WTC11 (cell line): ENCODE results near the gene ZNF74. TPM values are rescaled to one million over a fixed set of nuclear protein-coding genes. Genes with fewer than 3 reads are reported as not detected.

Experiments used
- ATAC-seq: fragments of 200-7000 bp; cut with Tn5 transposase; 2 replicates; pipeline ENCODE4 v1.10.0; 2021; ENCODE audit warnings: mild to moderate bottlenecking, moderate library complexity
- CTCF ChIA-PET: fragments of 300-600 bp; sonication (Branson Sonifier 250); formaldehyde crosslinking; loops from one replicate; lab custom pipeline; 2021; ENCODE audit warnings: antibody characterized with exemption; lab: Charles Lee
- POLR2A ChIA-PET: fragments of 350-600 bp; sonication (Branson Sonifier 250); formaldehyde crosslinking; loops from one replicate; lab custom pipeline; 2021; ENCODE audit warnings: antibody characterized with exemption; lab: Charles Lee
- DNase-seq: peaks from one replicate; pipeline ENCODE4 v3.0.0; 2021; ENCODE audit warnings: low spot score
- H3K27ac Mint-ChIP-seq: 2 replicates; pipeline ENCODE4 v1.8.0; 2021; ENCODE audit warnings: mixed read lengths
- H3K27me3 Mint-ChIP-seq: 2 replicates; pipeline ENCODE4 v1.8.0; 2021; ENCODE audit warnings: low read depth, mild to moderate bottlenecking, moderate library complexity, mixed read lengths
- H3K36me3 Mint-ChIP-seq: 2 replicates; pipeline ENCODE4 v1.8.0; 2021; ENCODE audit warnings: mixed read lengths
- H3K4me1 Mint-ChIP-seq: 2 replicates; pipeline ENCODE4 v1.8.0; 2022; ENCODE audit warnings: mixed read lengths
- H3K4me3 Mint-ChIP-seq: 2 replicates; pipeline ENCODE4 v1.8.0; 2021; ENCODE audit warnings: mild to moderate bottlenecking, moderate library complexity, mixed read lengths
- H3K9me3 Mint-ChIP-seq: 2 replicates; pipeline ENCODE4 v1.8.0; 2021; ENCODE audit warnings: mixed read lengths
- CBFB ChIP-seq: sonication (generic); formaldehyde crosslinking; IDR thresholded peaks from 2 replicates; pipeline ENCODE4 v1.8.1; 2022; ENCODE audit warnings: mild to moderate bottlenecking, low read depth, missing genetic modification reagents
- CREM ChIP-seq: sonication (generic); formaldehyde crosslinking; IDR thresholded peaks from 2 replicates; pipeline ENCODE4 v1.8.1; 2022; ENCODE audit warnings: mild to moderate bottlenecking, missing genetic modification reagents, moderate library complexity
- ESRRA ChIP-seq: sonication (generic); formaldehyde crosslinking; IDR thresholded peaks from 2 replicates; pipeline ENCODE4 v1.8.1; 2022; ENCODE audit warnings: mild to moderate bottlenecking, missing genetic modification reagents, borderline replicate concordance
- GABPB1 ChIP-seq: sonication (generic); formaldehyde crosslinking; IDR thresholded peaks from 2 replicates; pipeline ENCODE4 v1.8.1; 2023; ENCODE audit warnings: mild to moderate bottlenecking, missing genetic modification reagents
- JUN ChIP-seq: sonication (generic); formaldehyde crosslinking; IDR thresholded peaks from 2 replicates; pipeline ENCODE4 v1.8.0; 2023; ENCODE audit warnings: mild to moderate bottlenecking, missing genetic modification reagents
- NR3C1 ChIP-seq: sonication (generic); formaldehyde crosslinking; conservative IDR thresholded peaks from 2 replicates; pipeline ENCODE4 v1.8.1; 2023; ENCODE audit warnings: low read depth, mild to moderate bottlenecking, missing genetic modification reagents
- SMAD4 ChIP-seq: sonication (generic); formaldehyde crosslinking; IDR thresholded peaks from 2 replicates; pipeline ENCODE4 v1.8.0; 2022; ENCODE audit warnings: mild to moderate bottlenecking, missing genetic modification reagents
- ZNF219 ChIP-seq: sonication (generic); formaldehyde crosslinking; IDR thresholded peaks from 2 replicates; pipeline ENCODE4 v1.8.0; 2023; ENCODE audit warnings: missing genetic modification reagents, mild to moderate bottlenecking, borderline replicate concordance
- ZNF396 ChIP-seq: fragments of 250-450 bp; sonication (Bioruptor Pico); IDR thresholded peaks from 2 replicates; pipeline ENCODE4 v1.8.0; 2021; ENCODE audit warnings: mild to moderate bottlenecking, moderate library complexity, borderline replicate concordance
- total RNA-seq: library from RNA; stranded (reverse); gene quantifications from 3 replicates; pipeline ENCODE4 v1.2.3, GENCODE V29; 2021
- TF ChIP-seq, protein P1 (sequence below): sonication (generic); formaldehyde crosslinking; IDR thresholded peaks from 2 replicates; pipeline ENCODE4 v1.8.0; 2022; ENCODE audit warnings: missing genetic modification reagents
- TF ChIP-seq, protein P2 (sequence below): fragments of 250-450 bp; sonication (Bioruptor Pico); IDR thresholded peaks from 2 replicates; pipeline ENCODE4 v2.1.2; 2022; ENCODE audit warnings: mild to moderate bottlenecking, moderate library complexity
- TF ChIP-seq, protein P3 (sequence below): sonication (generic); formaldehyde crosslinking; conservative IDR thresholded peaks from 2 replicates; pipeline ENCODE4 v1.8.1; 2022; ENCODE audit warnings: mild to moderate bottlenecking, missing genetic modification reagents
- TF ChIP-seq, protein P4 (sequence below): sonication (generic); formaldehyde crosslinking; conservative IDR thresholded peaks from 2 replicates; pipeline ENCODE4 v1.8.1; 2023; ENCODE audit warnings: mild to moderate bottlenecking, low read depth, missing genetic modification reagents, moderate library complexity
- TF ChIP-seq, protein P5 (sequence below): sonication (generic); formaldehyde crosslinking; IDR thresholded peaks from 2 replicates; pipeline ENCODE4 v1.8.1; 2022; ENCODE audit warnings: mild to moderate bottlenecking, missing genetic modification reagents, moderate library complexity, borderline replicate concordance
- TF ChIP-seq, protein P6 (sequence below): fragments of 250-450 bp; sonication (Bioruptor Pico); IDR thresholded peaks from 2 replicates; pipeline ENCODE4 v1.9.0; 2021; ENCODE audit warnings: mild to moderate bottlenecking

Gene ZNF74
- total RNA-seq, 1 experiment from 2014 or later, result 62.8 TPM

DNA sequence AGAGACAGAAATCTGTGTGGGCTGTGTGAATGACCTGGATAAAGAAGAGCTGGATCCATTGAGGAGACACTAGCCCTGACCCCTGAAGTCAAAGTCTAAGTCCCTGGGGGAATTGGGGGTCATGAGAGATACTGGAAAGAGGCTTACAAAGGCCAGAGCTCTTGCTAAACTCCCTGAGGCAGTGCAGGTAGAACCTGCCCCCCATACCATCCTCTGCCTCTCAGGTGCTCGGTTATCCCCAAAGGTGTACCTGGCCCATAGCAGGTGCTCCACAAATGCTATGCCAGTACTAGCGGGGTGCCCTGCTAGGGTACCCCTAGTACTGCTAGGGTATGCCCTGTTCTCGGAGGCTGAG is 62.7 kb downstream of the ZNF74 start (continued):
- TF ChIP-seq, protein P1, sequence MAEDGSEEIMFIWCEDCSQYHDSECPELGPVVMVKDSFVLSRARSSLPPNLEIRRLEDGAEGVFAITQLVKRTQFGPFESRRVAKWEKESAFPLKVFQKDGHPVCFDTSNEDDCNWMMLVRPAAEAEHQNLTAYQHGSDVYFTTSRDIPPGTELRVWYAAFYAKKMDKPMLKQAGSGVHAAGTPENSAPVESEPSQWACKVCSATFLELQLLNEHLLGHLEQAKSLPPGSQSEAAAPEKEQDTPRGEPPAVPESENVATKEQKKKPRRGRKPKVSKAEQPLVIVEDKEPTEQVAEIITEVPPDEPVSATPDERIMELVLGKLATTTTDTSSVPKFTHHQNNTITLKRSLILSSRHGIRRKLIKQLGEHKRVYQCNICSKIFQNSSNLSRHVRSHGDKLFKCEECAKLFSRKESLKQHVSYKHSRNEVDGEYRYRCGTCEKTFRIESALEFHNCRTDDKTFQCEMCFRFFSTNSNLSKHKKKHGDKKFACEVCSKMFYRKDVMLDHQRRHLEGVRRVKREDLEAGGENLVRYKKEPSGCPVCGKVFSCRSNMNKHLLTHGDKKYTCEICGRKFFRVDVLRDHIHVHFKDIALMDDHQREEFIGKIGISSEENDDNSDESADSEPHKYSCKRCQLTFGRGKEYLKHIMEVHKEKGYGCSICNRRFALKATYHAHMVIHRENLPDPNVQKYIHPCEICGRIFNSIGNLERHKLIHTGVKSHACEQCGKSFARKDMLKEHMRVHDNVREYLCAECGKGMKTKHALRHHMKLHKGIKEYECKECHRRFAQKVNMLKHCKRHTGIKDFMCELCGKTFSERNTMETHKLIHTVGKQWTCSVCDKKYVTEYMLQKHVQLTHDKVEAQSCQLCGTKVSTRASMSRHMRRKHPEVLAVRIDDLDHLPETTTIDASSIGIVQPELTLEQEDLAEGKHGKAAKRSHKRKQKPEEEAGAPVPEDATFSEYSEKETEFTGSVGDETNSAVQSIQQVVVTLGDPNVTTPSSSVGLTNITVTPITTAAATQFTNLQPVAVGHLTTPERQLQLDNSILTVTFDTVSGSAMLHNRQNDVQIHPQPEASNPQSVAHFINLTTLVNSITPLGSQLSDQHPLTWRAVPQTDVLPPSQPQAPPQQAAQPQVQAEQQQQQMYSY (CRISPR knock-in tag), result no peak

DNA sequence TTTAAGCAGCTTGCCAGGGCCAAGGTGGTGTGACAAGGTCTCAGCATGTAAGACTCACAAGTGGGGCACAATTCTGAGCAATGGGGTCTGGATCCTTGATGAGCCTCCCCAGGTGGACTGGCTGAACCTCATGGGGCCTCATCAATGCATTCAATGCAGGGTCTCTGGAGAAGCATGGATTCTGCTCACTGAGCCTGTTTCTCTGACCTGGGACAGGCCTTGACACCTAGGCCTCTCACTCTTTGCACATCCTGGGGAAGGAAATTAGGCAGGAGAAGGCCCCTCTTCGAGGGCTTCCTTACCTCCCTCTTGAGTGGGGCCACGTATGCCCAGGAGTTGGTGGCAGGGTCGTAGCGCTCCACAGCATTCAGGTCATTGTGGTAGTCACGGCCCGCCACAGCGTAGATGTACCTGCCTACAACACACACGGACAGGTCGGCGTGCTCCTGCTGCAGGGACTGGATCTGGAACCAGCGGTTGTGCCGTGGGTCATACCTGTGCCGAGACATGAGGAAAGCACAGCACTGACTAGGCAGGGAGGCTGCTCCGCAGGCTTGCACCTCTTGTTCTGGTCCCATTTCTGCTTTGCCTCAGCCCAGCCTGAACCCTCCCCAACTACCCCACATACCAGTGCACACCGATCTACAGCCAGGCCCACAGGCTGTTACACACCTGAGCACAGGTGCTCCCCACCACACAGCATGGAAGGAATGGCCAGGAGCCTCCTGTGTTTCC is 63.7 kb downstream of the ZNF74 start:
- DNase-seq, result no peak
- no peak overlapping the region for H3K27ac Mint-ChIP-seq
- POLR2A ChIA-PET, result no interaction called here
- H3K36me3 Mint-ChIP-seq, result no peaks in the 10 kb centered on the region
- TF ChIP-seq CREM (CRISPR knock-in tag), result no peak
- TF ChIP-seq, protein P2, sequence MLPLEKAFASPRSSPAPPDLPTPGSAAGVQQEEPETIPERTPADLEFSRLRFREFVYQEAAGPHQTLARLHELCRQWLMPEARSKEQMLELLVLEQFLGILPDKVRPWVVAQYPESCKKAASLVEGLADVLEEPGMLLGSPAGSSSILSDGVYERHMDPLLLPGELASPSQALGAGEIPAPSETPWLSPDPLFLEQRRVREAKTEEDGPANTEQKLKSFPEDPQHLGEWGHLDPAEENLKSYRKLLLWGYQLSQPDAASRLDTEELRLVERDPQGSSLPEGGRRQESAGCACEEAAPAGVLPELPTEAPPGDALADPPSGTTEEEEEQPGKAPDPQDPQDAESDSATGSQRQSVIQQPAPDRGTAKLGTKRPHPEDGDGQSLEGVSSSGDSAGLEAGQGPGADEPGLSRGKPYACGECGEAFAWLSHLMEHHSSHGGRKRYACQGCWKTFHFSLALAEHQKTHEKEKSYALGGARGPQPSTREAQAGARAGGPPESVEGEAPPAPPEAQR (CRISPR knock-in tag), result no peak
- TF ChIP-seq, protein P3, sequence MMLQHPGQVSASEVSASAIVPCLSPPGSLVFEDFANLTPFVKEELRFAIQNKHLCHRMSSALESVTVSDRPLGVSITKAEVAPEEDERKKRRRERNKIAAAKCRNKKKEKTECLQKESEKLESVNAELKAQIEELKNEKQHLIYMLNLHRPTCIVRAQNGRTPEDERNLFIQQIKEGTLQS, result no peak
- TF ChIP-seq NR3C1 (CRISPR knock-in tag), result no peak
- no peak for TF ChIP-seq CBFB (CRISPR knock-in tag)
- TF ChIP-seq SMAD4 (CRISPR knock-in tag), result no peak
- no peak for TF ChIP-seq JUN (CRISPR knock-in tag)
- no peak for TF ChIP-seq ZNF396 (CRISPR knock-in tag)
- TF ChIP-seq ESRRA (CRISPR knock-in tag), result no peak
- TF ChIP-seq ZNF219 (CRISPR knock-in tag), result no peak
- TF ChIP-seq GABPB1, result no peak
- TF ChIP-seq, protein P4, sequence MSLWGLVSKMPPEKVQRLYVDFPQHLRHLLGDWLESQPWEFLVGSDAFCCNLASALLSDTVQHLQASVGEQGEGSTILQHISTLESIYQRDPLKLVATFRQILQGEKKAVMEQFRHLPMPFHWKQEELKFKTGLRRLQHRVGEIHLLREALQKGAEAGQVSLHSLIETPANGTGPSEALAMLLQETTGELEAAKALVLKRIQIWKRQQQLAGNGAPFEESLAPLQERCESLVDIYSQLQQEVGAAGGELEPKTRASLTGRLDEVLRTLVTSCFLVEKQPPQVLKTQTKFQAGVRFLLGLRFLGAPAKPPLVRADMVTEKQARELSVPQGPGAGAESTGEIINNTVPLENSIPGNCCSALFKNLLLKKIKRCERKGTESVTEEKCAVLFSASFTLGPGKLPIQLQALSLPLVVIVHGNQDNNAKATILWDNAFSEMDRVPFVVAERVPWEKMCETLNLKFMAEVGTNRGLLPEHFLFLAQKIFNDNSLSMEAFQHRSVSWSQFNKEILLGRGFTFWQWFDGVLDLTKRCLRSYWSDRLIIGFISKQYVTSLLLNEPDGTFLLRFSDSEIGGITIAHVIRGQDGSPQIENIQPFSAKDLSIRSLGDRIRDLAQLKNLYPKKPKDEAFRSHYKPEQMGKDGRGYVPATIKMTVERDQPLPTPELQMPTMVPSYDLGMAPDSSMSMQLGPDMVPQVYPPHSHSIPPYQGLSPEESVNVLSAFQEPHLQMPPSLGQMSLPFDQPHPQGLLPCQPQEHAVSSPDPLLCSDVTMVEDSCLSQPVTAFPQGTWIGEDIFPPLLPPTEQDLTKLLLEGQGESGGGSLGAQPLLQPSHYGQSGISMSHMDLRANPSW, result no peak
- TF ChIP-seq, protein P5, sequence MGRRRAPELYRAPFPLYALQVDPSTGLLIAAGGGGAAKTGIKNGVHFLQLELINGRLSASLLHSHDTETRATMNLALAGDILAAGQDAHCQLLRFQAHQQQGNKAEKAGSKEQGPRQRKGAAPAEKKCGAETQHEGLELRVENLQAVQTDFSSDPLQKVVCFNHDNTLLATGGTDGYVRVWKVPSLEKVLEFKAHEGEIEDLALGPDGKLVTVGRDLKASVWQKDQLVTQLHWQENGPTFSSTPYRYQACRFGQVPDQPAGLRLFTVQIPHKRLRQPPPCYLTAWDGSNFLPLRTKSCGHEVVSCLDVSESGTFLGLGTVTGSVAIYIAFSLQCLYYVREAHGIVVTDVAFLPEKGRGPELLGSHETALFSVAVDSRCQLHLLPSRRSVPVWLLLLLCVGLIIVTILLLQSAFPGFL, result no peak
- TF ChIP-seq, protein P6, sequence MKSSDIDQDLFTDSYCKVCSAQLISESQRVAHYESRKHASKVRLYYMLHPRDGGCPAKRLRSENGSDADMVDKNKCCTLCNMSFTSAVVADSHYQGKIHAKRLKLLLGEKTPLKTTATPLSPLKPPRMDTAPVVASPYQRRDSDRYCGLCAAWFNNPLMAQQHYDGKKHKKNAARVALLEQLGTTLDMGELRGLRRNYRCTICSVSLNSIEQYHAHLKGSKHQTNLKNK (CRISPR knock-in tag), result no peak
- no peak overlapping the region for H3K4me3 Mint-ChIP-seq
- ATAC-seq, result no peak
- H3K4me1 Mint-ChIP-seq, result peaks cover 19% of the 10 kb centered on the region
- CTCF ChIA-PET, result interaction anchor here (1.3 to 4.3 kb wide), 4 partner anchors 15 to 140 kb away, joined by 5 to 146 read pairs (median 14); no protein-coding TSS in a partner anchor
- no peaks in the 10 kb centered on the region for H3K27me3 Mint-ChIP-seq
- no peaks in the 10 kb centered on the region for H3K9me3 Mint-ChIP-seq

Other genes with a start within 250 kb of the ZNF74 start
- not detected in 3 replicates for gene CCDC188, start 243.1 kb upstream of the ZNF74 start, total RNA-seq
- gene RTN4R, start 125.8 kb upstream of the ZNF74 start, total RNA-seq, result 23.0 to 27.0 TPM (median 25.0 TPM) in 3 replicates
- gene DGCR6L, start 74.1 kb upstream of the ZNF74 start, total RNA-seq, result 61.9 to 68.5 TPM (median 63.6 TPM) in 3 replicates
- gene SCARF2, start 43.7 kb downstream of the ZNF74 start, total RNA-seq, result 17.4 to 26.3 TPM (median 17.5 TPM) in 3 replicates
- gene KLHL22, start 101.6 kb downstream of the ZNF74 start, total RNA-seq, result 9.9 to 15.7 TPM (median 12.1 TPM) in 3 replicates
- gene MED15, start 113.5 kb downstream of the ZNF74 start, total RNA-seq, result 60.9 to 67.7 TPM (median 62.6 TPM) in 3 replicates